T47D (cell line): ENCODE results near the gene SHCBP1.
"Not testable (repeated sequence)": the region's sequence is repeated elsewhere in the genome, so short reads cannot be mapped to it uniquely, and the experiment has no call there.

Source experiments
- DNase-seq, 2 experiments: peaks; one replicate each; pipeline versions ENCODE4 v3.0.0 to v3.0.0-alpha.2; 2011 to 2012; ENCODE audit warnings: low read depth in 1 of 2, low spot score in 1 of 2
- JUND ChIP-seq: IDR thresholded peaks from 2 replicates; pipeline ENCODE4 v1.6.1; 2012; ENCODE audit warnings: low read depth
- in situ Hi-C: cut with HindIII; loops from 2 replicates; pipeline ENCODE4 v1.10.0; 2016; ENCODE audit warnings: low sequenced_read_pairs, low pct_unique_long_range_greater_than_20kb

SHCBP1 gene

GRCh38 chr16:46591257-46591656 lies 29.9 kb downstream of the SHCBP1 start:
- in situ Hi-C loops, result no loop called here
- DNase-seq, result no peak
- TF ChIP-seq JUND, result no peak

- no peak for DNase-seq
- no peak for TF ChIP-seq JUND
- in situ Hi-C loops, result no loop called here
These were observed 35.1 kb downstream of the SHCBP1 start for GRCh38 chr16:46586011-46586577.

GRCh38 chr16:46583036-46583435 lies 38.1 kb downstream of the SHCBP1 start:
- no peak for TF ChIP-seq JUND
- no peak for DNase-seq
- in situ Hi-C loops, result no loop called here

GRCh38 chr16:46582313-46582712 lies 38.9 kb downstream of the SHCBP1 start:
- TF ChIP-seq JUND, result no peak
- no peak for DNase-seq

DNA sequence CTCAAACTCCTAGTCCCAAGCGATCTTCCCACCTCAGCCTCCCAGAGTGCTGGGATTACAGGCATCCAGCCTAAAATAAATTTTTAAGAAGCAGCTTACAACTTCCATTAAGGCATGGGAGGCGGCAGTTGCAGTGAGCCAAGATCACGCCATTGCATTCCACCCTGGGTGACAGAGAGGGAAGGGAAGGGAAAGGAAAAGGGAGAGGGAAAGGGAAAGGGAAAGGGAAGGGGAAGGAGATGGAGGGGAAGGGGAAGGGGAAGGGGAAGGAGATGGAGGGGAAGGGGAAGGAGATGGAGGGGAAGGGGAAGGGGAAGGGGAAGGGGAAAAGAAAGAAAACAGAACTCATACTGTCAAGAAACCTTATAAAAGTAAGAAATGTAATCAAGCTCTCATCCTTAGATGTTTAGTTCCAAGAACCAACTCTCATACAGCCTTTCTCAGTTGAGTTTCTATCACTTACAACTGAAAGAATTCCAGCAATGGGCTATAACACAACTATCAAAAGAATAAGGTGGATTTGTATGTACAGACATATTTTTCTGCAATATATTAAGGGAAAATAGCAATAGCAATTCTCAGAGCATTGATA lies 43.1 kb downstream of the SHCBP1 start:
- TF ChIP-seq JUND, result no peak
- in situ Hi-C loops, result no loop called here
- no peak for DNase-seq

More at GRCh38 chr16:46582313-46582712, 38.9 kb downstream of the SHCBP1 start:
- in situ Hi-C loops, result no loop called here

DNA sequence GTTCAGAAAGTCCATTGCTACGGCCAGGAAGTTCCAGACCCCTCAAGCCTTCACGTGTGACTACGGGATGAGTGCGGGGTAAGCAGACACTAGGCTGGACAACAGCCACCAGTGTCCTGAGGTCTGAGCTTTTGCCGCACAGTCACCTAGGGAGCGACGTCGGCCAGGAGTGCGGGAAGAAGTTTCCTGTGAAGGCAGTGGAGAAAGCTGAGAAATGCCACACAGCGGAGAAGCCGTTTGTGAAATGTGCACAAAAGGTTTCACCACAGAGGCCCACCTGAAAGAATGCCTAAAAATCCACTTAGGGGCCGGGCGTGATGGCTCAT lies 47.4 kb downstream of the SHCBP1 start:
- in situ Hi-C loops, result no loop called here
- no peak for DNase-seq
- TF ChIP-seq JUND, result no peak

- in situ Hi-C loops, result no loop called here
These were observed 48.0 kb downstream of the SHCBP1 start for GRCh38 chr16:46573008-46573833.

DNA sequence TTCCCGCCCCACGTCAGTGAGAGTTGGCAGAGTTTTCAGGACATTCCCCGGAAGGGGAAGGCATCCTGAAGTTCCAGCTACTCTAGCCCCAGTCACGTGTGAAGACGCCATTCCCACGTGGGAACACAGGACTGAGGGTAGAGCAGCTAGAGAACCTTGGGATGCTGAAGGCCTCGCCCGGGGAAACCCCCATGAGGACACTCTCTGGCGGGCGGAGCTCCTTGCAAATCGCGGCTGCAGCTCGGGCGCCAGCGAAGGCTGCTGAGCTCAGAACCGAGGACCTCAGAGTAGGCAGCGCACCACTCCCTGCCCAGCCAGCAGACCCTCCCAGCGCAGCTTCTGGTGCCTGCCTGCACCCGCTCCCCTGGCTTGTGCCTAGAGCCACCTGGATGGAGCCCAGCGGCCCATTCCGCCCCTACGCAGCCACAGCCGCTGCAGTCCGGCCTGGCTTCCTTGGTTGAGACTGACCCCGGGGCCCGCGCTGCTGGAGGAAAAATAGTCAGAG lies 51.9 kb downstream of the SHCBP1 start:
- in situ Hi-C loops, result no loop called here
- no peak for DNase-seq
- no peak for TF ChIP-seq JUND

More at GRCh38 chr16:46573008-46573833, 48.0 kb downstream of the SHCBP1 start:
- DNase-seq, result peak in 1 of 2 experiments; percentile 2
- TF ChIP-seq JUND, result no peak

DNA sequence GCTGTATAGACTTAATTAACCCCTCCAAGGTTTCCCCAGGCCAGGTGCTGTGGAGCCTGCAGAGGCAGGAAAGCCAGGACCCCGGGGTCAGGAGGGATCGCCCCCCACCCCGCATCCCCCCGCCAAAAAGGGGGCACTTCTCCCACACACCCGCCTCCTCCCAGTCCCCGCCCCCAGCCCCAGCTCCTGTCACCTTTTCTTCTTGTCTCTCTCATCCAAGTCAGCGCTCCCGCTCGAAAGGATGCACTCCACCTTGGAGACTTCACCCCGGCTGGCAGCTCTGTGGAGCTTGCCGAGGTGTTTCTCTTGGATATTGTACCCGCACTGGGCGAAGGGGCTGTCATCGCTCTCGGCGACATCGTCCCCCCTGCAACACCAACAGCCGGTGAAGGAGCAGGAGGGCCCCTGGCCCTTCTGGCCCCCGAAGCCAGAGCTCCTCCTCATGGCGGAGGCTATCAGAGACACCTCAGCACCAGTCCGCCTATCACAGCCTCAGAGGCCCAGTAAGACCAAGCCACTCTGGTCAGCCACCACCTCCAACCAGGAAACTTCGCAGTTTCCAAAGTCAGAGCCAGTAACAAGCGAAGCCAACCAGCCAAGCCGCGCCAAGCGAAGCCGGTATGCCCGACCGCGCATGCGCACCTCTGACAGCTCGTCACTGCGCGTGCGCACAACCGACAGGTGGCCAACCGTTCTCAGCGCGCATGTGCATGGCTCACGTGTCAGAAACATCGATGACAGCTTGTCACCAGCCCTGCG lies 52.5 kb downstream of the SHCBP1 start:
- DNase-seq, result no peak
- TF ChIP-seq JUND, result no peak
- in situ Hi-C loops, result no loop called here

DNA sequence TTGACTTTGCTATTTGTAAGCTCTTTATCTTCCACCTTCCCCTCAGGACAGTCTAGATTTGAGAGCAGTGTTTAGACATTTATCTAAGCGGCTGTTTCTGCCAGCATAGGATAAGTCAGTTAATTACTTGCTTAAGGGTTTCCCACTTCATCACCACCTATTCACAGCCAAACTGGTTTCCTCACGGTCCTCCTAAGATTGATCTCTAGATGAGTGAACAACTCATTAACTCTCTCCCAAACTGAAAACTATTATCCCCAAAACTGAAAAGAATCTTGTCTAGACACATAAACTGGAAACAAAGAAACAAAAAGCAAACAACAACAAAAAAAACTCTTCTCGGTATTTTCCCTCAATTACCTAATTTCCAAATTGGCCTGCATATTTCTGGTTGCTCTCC lies 58.2 kb downstream of the SHCBP1 start:
- no peak for DNase-seq
- no peak for TF ChIP-seq JUND
- in situ Hi-C loops, result no loop called here

GRCh38 chr16:46558018-46558417 lies 63.2 kb downstream of the SHCBP1 start:
- in situ Hi-C loops, result no loop called here
- DNase-seq, result no peak
- no peak for TF ChIP-seq JUND

DNA sequence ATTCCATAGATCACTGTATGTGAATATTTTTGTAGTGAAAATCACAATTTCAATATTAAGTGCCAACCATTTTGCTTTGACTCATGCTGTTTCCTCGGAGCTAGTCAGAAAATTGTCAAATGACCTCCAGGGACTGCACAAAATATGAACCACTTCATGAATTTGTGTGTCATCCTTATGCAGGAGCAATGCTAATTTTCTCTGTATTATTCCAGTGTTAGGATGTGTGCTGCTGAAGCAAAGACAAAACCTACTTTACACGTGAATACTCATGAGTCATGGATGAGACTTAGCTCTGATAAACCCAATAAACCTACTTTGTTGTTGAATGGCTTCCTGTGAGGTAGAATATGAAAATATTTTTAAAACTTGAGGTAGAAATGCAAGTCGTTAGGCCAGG lies 65.2 kb downstream of the SHCBP1 start:
- in situ Hi-C loops, result no loop called here
- no peak for TF ChIP-seq JUND

DNA sequence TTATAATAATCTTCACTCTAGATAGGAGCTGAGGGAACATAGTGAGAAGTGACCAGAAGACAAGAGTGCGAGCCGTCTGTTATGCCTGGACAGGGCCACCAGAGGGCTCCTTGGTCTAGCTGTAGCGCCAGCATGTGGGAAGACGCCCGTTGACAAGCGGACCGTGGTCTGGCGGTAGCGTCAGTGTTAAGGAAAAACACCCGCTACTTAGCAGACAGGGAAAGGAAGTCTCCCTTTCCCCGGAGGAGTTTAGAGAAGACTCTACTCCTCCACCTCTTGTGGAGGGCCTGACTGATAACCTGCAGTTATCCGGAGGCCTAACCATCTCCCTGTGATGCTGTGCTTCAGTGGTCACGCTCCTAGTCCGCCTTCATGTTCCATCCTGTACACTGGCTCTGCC lies 66.7 kb downstream of the SHCBP1 start:
- DNase-seq, result peak in 1 of 2 experiments; percentile 74
- in situ Hi-C loops, result not testable (repeated sequence)

More for the DNA sequence above, 65.2 kb downstream of the SHCBP1 start:
- DNase-seq, result no peak
